WTC11 (cell line): Measurements from ENCODE around the gene CLDN19.

ENCODE experiments used
- AFF4 ChIP-seq: sonication (generic); formaldehyde crosslinking; IDR thresholded peaks from 2 replicates; pipeline ENCODE4 v1.8.1; 2023; ENCODE audit warnings: mild to moderate bottlenecking, missing genetic modification reagents, borderline replicate concordance
- ATF3 ChIP-seq: sonication (generic); formaldehyde crosslinking; conservative IDR thresholded peaks from 2 replicates; pipeline ENCODE4 v1.8.1; 2022; ENCODE audit warnings: mild to moderate bottlenecking, missing genetic modification reagents
- CTCF ChIP-seq: fragments of 200-600 bp; IDR thresholded peaks from 2 replicates; pipeline ENCODE4 v1.8.0; 2022; ENCODE audit warnings: antibody characterized with exemption
- FOXJ3 ChIP-seq: sonication (generic); formaldehyde crosslinking; IDR thresholded peaks from 2 replicates; pipeline ENCODE4 v1.9.0; 2021; ENCODE audit warnings: missing genetic modification reagents, mild to moderate bottlenecking, borderline replicate concordance
- FOXP1 ChIP-seq: sonication (generic); formaldehyde crosslinking; IDR thresholded peaks from 2 replicates; pipeline ENCODE4 v1.8.0; 2022; ENCODE audit warnings: missing genetic modification reagents, mild to moderate bottlenecking, moderate library complexity, borderline replicate concordance
- GABPB1 ChIP-seq: sonication (generic); formaldehyde crosslinking; IDR thresholded peaks from 2 replicates; pipeline ENCODE4 v1.8.1; 2023; ENCODE audit warnings: mild to moderate bottlenecking, missing genetic modification reagents
- NR2C2 ChIP-seq: sonication (generic); formaldehyde crosslinking; IDR thresholded peaks from 2 replicates; pipeline ENCODE4 v1.8.0; 2022; ENCODE audit warnings: mild to moderate bottlenecking, missing genetic modification reagents
- OVOL2 ChIP-seq: fragments of 250-450 bp; sonication (Bioruptor Pico); IDR thresholded peaks from 2 replicates; pipeline ENCODE4 v1.9.0; 2021; ENCODE audit warnings: mild to moderate bottlenecking, borderline replicate concordance
- TEAD4 ChIP-seq: sonication (generic); formaldehyde crosslinking; IDR thresholded peaks from 2 replicates; pipeline ENCODE4 v1.8.0; 2022; ENCODE audit warnings: mild to moderate bottlenecking, missing genetic modification reagents
- USF1 ChIP-seq: sonication (generic); formaldehyde crosslinking; IDR thresholded peaks from 2 replicates; pipeline ENCODE4 v1.8.0; 2022; ENCODE audit warnings: mild to moderate bottlenecking, missing genetic modification reagents
- USF2 ChIP-seq: sonication (generic); formaldehyde crosslinking; IDR thresholded peaks from 2 replicates; pipeline ENCODE4 v1.8.1; 2023; ENCODE audit warnings: mild to moderate bottlenecking, missing genetic modification reagents, moderate library complexity
- TF ChIP-seq, protein P1 (sequence below): sonication (generic); formaldehyde crosslinking; IDR thresholded peaks from 2 replicates; pipeline ENCODE4 v1.8.1; 2023; ENCODE audit warnings: mild to moderate bottlenecking, missing genetic modification reagents
- TF ChIP-seq, protein P2 (sequence below): sonication (generic); formaldehyde crosslinking; IDR thresholded peaks from 2 replicates; pipeline ENCODE4 v1.8.0; 2022; ENCODE audit warnings: mild to moderate bottlenecking, missing genetic modification reagents

DNA sequence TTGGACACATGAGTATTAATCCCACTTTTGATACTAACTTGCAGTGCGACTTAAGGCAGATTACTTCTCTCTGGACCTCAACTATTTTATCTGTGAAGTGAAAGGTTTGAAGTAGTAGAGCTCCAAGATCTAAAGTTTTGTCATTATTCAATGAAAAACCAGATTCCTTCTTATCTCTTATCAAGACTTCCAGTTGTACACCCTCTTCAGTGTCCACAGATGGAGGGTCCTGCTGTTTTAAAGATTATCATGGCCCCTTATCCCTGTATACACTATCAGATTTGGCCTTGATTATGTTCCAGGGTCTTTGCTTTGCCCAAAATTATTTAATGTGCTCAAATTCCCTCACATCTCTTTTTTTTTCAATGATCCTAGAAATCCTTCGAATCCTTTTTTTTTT, 28.1 kb upstream of the CLDN19 start:
- TF ChIP-seq CTCF (no peak), NR2C2 (no peak), AFF4 (CRISPR knock-in tag) (no peak), FOXJ3 (CRISPR knock-in tag) (no peak), ATF3 (CRISPR knock-in tag) (no peak), USF1 (CRISPR knock-in tag) (no peak), FOXP1 (CRISPR knock-in tag) (no peak), USF2 (CRISPR knock-in tag) (no peak), OVOL2 (CRISPR knock-in tag) (no peak), TEAD4 (no peak), GABPB1 (no peak)
- TF ChIP-seq, protein P1, sequence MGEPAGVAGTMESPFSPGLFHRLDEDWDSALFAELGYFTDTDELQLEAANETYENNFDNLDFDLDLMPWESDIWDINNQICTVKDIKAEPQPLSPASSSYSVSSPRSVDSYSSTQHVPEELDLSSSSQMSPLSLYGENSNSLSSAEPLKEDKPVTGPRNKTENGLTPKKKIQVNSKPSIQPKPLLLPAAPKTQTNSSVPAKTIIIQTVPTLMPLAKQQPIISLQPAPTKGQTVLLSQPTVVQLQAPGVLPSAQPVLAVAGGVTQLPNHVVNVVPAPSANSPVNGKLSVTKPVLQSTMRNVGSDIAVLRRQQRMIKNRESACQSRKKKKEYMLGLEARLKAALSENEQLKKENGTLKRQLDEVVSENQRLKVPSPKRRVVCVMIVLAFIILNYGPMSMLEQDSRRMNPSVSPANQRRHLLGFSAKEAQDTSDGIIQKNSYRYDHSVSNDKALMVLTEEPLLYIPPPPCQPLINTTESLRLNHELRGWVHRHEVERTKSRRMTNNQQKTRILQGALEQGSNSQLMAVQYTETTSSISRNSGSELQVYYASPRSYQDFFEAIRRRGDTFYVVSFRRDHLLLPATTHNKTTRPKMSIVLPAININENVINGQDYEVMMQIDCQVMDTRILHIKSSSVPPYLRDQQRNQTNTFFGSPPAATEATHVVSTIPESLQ (CRISPR knock-in tag), result no peak
- TF ChIP-seq, protein P2, sequence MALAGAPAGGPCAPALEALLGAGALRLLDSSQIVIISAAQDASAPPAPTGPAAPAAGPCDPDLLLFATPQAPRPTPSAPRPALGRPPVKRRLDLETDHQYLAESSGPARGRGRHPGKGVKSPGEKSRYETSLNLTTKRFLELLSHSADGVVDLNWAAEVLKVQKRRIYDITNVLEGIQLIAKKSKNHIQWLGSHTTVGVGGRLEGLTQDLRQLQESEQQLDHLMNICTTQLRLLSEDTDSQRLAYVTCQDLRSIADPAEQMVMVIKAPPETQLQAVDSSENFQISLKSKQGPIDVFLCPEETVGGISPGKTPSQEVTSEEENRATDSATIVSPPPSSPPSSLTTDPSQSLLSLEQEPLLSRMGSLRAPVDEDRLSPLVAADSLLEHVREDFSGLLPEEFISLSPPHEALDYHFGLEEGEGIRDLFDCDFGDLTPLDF (CRISPR knock-in tag), result no peak
